ENCODE measurements around the gene MYOCOS. TPM values are rescaled to one million over a fixed set of nuclear protein-coding genes. Genes with fewer than 3 reads are reported as not detected.

MYOCOS gene
- total RNA-seq, 3 donors from 2014 or later = not detected

GRCh38 chr1:171642197-171642596 lies 20.2 kb downstream of the MYOCOS start:
- Histone ChIP-seq H3K4me3 (no peak overlapping the region), H3K4me1 (peaks cover 3 to 11% of the 10 kb centered on the region in 2 donors), H3K27ac (no peak overlapping the region), H3K36me3 (no peaks in the 10 kb centered on the region), H3K9me3 (no peaks in the 10 kb centered on the region), H3K27me3 (no peaks in the 10 kb centered on the region)
- TF ChIP-seq, protein P1, sequence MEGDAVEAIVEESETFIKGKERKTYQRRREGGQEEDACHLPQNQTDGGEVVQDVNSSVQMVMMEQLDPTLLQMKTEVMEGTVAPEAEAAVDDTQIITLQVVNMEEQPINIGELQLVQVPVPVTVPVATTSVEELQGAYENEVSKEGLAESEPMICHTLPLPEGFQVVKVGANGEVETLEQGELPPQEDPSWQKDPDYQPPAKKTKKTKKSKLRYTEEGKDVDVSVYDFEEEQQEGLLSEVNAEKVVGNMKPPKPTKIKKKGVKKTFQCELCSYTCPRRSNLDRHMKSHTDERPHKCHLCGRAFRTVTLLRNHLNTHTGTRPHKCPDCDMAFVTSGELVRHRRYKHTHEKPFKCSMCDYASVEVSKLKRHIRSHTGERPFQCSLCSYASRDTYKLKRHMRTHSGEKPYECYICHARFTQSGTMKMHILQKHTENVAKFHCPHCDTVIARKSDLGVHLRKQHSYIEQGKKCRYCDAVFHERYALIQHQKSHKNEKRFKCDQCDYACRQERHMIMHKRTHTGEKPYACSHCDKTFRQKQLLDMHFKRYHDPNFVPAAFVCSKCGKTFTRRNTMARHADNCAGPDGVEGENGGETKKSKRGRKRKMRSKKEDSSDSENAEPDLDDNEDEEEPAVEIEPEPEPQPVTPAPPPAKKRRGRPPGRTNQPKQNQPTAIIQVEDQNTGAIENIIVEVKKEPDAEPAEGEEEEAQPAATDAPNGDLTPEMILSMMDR (IDR thresholded peaks at IDR 0.05) = no peak
- TF ChIP-seq POLR2A (IDR thresholded peaks at IDR 0.05) (no peak), POLR2AphosphoS5 (IDR thresholded peaks at IDR 0.05) (no peak)
- intact Hi-C loops (cut with DNase I; ENCODE audit: low total_unique reads) = no loop called here
- no peak for DNase-seq (ENCODE audit: low spot score in 2 of 2)

DNA sequence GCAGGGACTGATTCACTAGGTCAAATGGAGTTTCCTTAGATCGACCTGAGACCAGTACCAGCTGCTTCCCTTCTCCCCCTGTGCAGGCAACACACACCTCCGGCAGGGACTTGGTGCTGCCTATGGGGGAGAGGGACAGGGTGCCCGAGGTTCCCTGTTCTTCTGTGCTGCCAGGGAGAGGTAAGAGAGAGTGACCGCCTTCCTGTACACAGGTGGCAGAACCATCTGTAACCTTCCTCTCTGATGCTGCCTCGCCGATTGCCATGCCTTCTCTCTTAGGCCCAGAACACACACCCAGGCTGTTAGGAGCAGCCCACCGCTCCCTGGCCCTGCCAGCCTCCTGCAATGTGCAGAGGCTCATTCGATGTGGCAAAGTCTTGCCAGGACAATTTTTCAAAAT lies 21.1 kb downstream of the MYOCOS start:
- DNase-seq (ENCODE audit: low spot score in 2 of 2) = no peak
- Histone ChIP-seq H3K4me1 (peaks cover 3 to 11% of the 10 kb centered on the region in 2 donors), H3K9me3 (no peaks in the 10 kb centered on the region), H3K36me3 (no peaks in the 10 kb centered on the region), H3K4me3 (no peak overlapping the region), H3K27ac (no peak overlapping the region), H3K27me3 (no peaks in the 10 kb centered on the region)
- intact Hi-C loops (cut with DNase I; ENCODE audit: low total_unique reads) = no loop called here
- no peak for TF ChIP-seq POLR2A (IDR thresholded peaks at IDR 0.05)
- TF ChIP-seq, protein P1 (IDR thresholded peaks at IDR 0.05) = no peak
- no peak for TF ChIP-seq POLR2AphosphoS5 (IDR thresholded peaks at IDR 0.05)

- Histone ChIP-seq H3K27ac (peak overlapping the region; percentile 36 to 82), H3K4me1 (peaks cover 3 to 11% of the 10 kb centered on the region in 2 donors), H3K27me3 (no peaks in the 10 kb centered on the region), H3K36me3 (no peaks in the 10 kb centered on the region), H3K4me3 (peak overlapping the region in 1 of 3 donors; percentile 40), H3K9me3 (no peaks in the 10 kb centered on the region)
- peak; percentile 70 to 73 for DNase-seq (ENCODE audit: low spot score in 2 of 2)
- no peak for TF ChIP-seq POLR2A (IDR thresholded peaks at IDR 0.05)
- TF ChIP-seq, protein P1 (IDR thresholded peaks at IDR 0.05) = peak; percentile 57 to 83 (median 70)
- intact Hi-C loops (cut with DNase I; ENCODE audit: low total_unique reads) = no loop called here
Measured at GRCh38 chr1:171644805-171645483, 22.9 kb downstream of the MYOCOS start.

DNA sequence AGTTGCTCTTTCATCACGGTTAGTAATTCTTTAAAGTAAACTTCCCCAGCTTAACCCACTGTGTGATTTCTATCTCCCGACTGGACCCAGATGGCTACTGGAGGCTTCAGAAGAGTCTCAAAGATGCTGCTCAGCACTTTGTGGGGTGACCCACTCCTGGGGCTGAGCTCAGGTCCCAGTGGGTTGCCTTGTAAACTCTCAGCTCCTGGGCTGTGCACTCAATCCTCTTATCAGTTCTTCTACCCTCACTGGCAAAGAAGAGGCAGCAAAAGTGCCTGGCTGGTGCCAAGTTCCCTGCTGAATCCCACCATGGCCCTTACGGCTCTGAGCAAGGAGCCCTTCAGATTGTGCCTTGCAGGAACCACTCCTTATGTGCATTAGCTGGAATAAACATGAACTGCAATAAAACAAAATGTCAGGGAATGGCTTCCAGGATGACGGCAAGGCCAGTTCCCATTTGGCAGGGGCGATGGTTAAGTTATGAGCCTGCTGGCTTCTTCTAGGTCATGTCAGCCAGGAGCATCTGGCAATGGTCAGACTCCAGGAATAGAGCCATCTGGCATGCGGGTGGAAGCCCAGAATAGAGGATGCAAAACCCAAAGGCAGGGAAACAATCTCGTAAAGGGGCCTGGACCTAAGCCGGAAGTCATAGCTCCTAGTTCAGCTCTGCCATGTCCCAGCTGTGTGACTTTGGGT lies 23.7 kb downstream of the MYOCOS start:
- Histone ChIP-seq H3K36me3 (no peaks in the 10 kb centered on the region), H3K4me1 (peaks cover 3 to 11% of the 10 kb centered on the region in 2 donors), H3K27me3 (no peaks in the 10 kb centered on the region), H3K4me3 (no peak overlapping the region), H3K27ac (peak overlapping the region; percentile 36 to 82), H3K9me3 (no peaks in the 10 kb centered on the region)
- TF ChIP-seq POLR2AphosphoS5 (IDR thresholded peaks at IDR 0.05) = no peak
- TF ChIP-seq, protein P1 (IDR thresholded peaks at IDR 0.05) = no peak
- TF ChIP-seq POLR2A (IDR thresholded peaks at IDR 0.05) = no peak
- intact Hi-C loops (cut with DNase I; ENCODE audit: low total_unique reads) = no loop called here
- DNase-seq (ENCODE audit: low spot score in 2 of 2) = peak in 1 of 2 donors; percentile 22

GRCh38 chr1:171646249-171646560 lies 24.2 kb downstream of the MYOCOS start:
- TF ChIP-seq POLR2A (IDR thresholded peaks at IDR 0.05) (no peak), POLR2AphosphoS5 (IDR thresholded peaks at IDR 0.05) (no peak)
- TF ChIP-seq, protein P1 (IDR thresholded peaks at IDR 0.05) = no peak
- Histone ChIP-seq H3K27me3 (no peaks in the 10 kb centered on the region), H3K9me3 (no peaks in the 10 kb centered on the region), H3K4me3 (no peak overlapping the region), H3K27ac (peak overlapping the region in 1 of 2 donors; percentile 82), H3K36me3 (no peaks in the 10 kb centered on the region), H3K4me1 (peaks cover 3 to 11% of the 10 kb centered on the region in 2 donors)
- intact Hi-C loops (cut with DNase I; ENCODE audit: low total_unique reads) = no loop called here
- DNase-seq (ENCODE audit: low spot score in 2 of 2) = no peak
